SU-DHL-6 (cell line): ENCODE data around the gene AGFG2.

Experiments
- H2AFZ ChIP-seq: fragments of 200-600 bp; sonication (generic); 2 replicates; pipeline ENCODE4 v1.6.1; 2014; ENCODE audit warnings: low read depth, mild to moderate bottlenecking, moderate library complexity, mixed read lengths, antibody characterized with exemption, low read length; ENCODE audit not compliant: severe bottlenecking
- H3F3A ChIP-seq: fragments of 200-600 bp; shearing (Covaris generic); 2 replicates; pipeline ENCODE4 v1.6.0; 2016; ENCODE audit warnings: antibody characterized with exemption, mild to moderate bottlenecking; ENCODE audit not compliant: insufficient read depth
- H3K27ac ChIP-seq: fragments of 200-600 bp; sonication (generic); 2 replicates; pipeline ENCODE4 v1.5.1; 2016; ENCODE audit warnings: low read depth, mild to moderate bottlenecking, low read length, moderate library complexity, mixed read lengths
- H3K27me3 ChIP-seq: fragments of 200-600 bp; sonication (generic), shearing (Covaris generic); 2 replicates; pipeline ENCODE4 v1.6.0; 2014; ENCODE audit warnings: mild to moderate bottlenecking, low read length
- H3K36me3 ChIP-seq: fragments of 200-600 bp; sonication (generic); 2 replicates; pipeline ENCODE4 v1.6.1; 2014; ENCODE audit warnings: mild to moderate bottlenecking, low read length, mixed read lengths
- H3K4me2 ChIP-seq: fragments of 300-600, 200-600 bp; shearing (Covaris generic), sonication (generic); 2 replicates; pipeline ENCODE4 v1.6.0; 2014; ENCODE audit warnings: low read length, low read depth, mild to moderate bottlenecking; ENCODE audit not compliant: poor library complexity, severe bottlenecking
- H3K4me3 ChIP-seq: fragments of 200-600 bp; sonication (generic); 2 replicates; pipeline ENCODE4 v1.5.1; 2014; ENCODE audit warnings: antibody characterized with exemption, low read length, mild to moderate bottlenecking, mixed read lengths; ENCODE audit not compliant: insufficient read depth, poor library complexity, severe bottlenecking
- H3K79me2 ChIP-seq: fragments of 200-600 bp; sonication (generic); 2 replicates; pipeline ENCODE4 v1.6.1; 2014; ENCODE audit warnings: mild to moderate bottlenecking, low read length, moderate library complexity; ENCODE audit not compliant: insufficient read depth
- H3K9ac ChIP-seq: fragments of 200-600 bp; sonication (generic); 2 replicates; pipeline ENCODE4 v1.7.0; 2014; ENCODE audit warnings: mild to moderate bottlenecking, low read length
- H3K9me2 ChIP-seq: fragments of 200-600 bp; sonication (generic); replicated peaks from 2 replicates; pipeline ENCODE4 v1.6.1; 2014; ENCODE audit warnings: low read length; ENCODE audit not compliant: insufficient read depth
- H3K9me3 ChIP-seq: fragments of 200-600 bp; sonication (generic); 2 replicates; pipeline ENCODE4 v1.6.1; 2014; ENCODE audit warnings: low read length, mixed read lengths; ENCODE audit not compliant: insufficient read depth
- H4K20me1 ChIP-seq: fragments of 200-600 bp; sonication (generic); 2 replicates; pipeline ENCODE4 v1.6.1; 2014; ENCODE audit warnings: low read depth, mild to moderate bottlenecking, antibody characterized with exemption, low read length, moderate library complexity, mixed read lengths
- EZH2phosphoT487 ChIP-seq: fragments of 200-600 bp; sonication (generic), shearing (Covaris generic); conservative IDR thresholded peaks from 2 replicates; pipeline ENCODE4 v1.6.1; 2018; ENCODE audit warnings: mild to moderate bottlenecking, antibody characterized with exemption, low read length, moderate library complexity, mixed read lengths
- TF ChIP-seq, protein P1 (sequence below): fragments of 200-600 bp; sonication (generic); IDR thresholded peaks from one replicate; pipeline ENCODE4 v1.5.1; 2017; ENCODE audit warnings: antibody characterized with exemption, mild to moderate bottlenecking, low read length, moderate library complexity; ENCODE audit not compliant: insufficient read depth, poor library complexity, severe bottlenecking

AGFG2 gene

DNA sequence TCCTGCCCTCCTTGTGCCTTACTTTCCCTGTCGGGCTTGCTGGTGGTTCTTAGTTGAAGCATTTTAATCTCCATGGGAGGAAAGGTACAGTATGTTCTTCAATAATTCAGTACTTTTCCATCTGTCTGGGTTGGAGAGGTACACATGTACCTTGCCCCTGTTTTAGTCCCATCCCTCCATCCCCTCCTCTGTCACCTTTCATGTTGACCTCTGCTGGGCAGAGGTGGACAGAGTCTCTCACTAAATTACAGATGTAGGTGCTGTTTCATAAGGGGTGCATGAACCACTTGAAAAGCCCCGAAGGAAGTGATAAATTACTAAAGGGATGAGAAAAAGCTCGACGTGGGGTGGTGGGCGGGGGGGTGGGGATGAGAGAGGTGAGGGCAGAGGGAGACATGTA is 5.4 kb downstream of the AGFG2 start:
- Histone ChIP-seq H3K27me3 (no peaks in the 10 kb centered on the region), H4K20me1 (no peaks in the 10 kb centered on the region), H3K9me2 (no peaks in the 10 kb centered on the region), H3K4me2 (no peak overlapping the region), H3K9ac (no peak overlapping the region), H3K27ac (no peak overlapping the region), H3K36me3 (no peaks in the 10 kb centered on the region), H3K4me3 (no peak overlapping the region), H3K9me3 (no peaks in the 10 kb centered on the region), H3F3A (0 out of 2 replicates have a peak, but pooled peaks cover 3% of the 10 kb centered on the region), H3K79me2 (no peaks in the 10 kb centered on the region), H2AFZ (no peak overlapping the region)
- TF ChIP-seq, protein P1, sequence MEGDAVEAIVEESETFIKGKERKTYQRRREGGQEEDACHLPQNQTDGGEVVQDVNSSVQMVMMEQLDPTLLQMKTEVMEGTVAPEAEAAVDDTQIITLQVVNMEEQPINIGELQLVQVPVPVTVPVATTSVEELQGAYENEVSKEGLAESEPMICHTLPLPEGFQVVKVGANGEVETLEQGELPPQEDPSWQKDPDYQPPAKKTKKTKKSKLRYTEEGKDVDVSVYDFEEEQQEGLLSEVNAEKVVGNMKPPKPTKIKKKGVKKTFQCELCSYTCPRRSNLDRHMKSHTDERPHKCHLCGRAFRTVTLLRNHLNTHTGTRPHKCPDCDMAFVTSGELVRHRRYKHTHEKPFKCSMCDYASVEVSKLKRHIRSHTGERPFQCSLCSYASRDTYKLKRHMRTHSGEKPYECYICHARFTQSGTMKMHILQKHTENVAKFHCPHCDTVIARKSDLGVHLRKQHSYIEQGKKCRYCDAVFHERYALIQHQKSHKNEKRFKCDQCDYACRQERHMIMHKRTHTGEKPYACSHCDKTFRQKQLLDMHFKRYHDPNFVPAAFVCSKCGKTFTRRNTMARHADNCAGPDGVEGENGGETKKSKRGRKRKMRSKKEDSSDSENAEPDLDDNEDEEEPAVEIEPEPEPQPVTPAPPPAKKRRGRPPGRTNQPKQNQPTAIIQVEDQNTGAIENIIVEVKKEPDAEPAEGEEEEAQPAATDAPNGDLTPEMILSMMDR: no peak
- TF ChIP-seq EZH2phosphoT487: no peak

DNA sequence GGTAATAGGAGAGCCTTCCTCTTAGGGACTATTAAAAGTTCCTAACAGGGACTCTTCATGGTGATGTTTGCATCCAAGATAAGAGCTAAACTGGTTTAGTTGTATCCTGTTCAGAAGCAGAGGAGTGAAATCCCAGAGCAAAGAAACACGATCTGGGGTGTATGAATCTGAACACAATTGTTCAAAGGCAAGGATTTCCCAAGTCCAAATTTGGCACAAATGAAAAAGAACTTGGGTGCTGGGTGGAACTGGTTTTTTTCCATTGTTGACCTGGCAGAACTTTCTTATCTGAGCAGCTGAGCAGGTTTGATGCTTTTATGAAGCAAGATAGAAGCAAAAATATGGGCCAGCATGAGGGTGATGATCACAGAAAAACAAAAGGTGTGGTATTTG is 6.0 kb downstream of the AGFG2 start:
- H4K20me1 ChIP-seq: no peaks in the 10 kb centered on the region
- 0 out of 2 replicates have a peak, but pooled peaks cover 4% of the 10 kb centered on the region for H3F3A ChIP-seq
- no peak overlapping the region for H3K9ac ChIP-seq
- H3K9me2 ChIP-seq: no peaks in the 10 kb centered on the region
- no peak overlapping the region for H3K27ac ChIP-seq
- no peak overlapping the region for H3K4me3 ChIP-seq
- H3K9me3 ChIP-seq: no peaks in the 10 kb centered on the region
- no peak overlapping the region for H3K4me2 ChIP-seq
- H2AFZ ChIP-seq: no peak overlapping the region
- H3K79me2 ChIP-seq: no peaks in the 10 kb centered on the region
- no peaks in the 10 kb centered on the region for H3K27me3 ChIP-seq
- TF ChIP-seq EZH2phosphoT487: no peak
- TF ChIP-seq, protein P1: no peak
- H3K36me3 ChIP-seq: no peaks in the 10 kb centered on the region

DNA sequence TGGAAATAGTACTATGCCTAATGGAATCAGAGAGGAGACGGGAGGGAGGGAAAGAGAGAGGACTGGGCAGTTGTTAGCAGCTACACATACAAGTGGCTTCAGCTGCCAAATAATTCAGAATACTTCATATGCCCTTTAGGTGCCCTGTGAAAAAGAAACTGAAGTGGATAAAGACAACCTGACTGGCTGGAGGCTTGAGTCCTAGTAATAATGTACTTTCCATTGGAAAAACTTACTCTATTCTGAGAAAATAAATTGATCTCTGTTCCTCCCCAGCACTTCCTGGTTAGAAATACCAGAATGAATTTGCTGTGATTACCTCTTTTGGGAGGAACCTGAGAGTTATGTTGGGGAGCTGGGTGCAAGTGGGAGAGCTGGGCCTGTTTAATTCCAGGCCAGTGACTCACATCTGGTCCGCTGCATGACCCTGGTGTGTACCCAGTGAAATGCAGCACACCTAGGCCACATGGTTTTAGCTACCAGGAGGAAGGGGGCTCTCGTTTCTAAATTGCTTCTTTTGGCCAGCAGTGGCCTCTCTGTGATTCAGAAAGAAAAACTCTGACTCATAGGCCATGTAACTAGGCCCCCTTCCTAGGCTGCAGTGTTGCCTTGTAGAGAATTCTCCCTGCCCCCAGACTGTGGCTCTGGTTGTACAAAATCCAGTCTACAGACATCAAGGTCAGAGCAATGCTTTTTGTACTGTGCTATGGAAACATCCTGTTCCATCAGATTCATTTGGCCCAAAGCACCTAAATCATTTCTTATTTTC is 6.5 kb downstream of the AGFG2 start:
- no peaks in the 10 kb centered on the region for H3K9me3 ChIP-seq
- no peak overlapping the region for H3K27ac ChIP-seq
- no peaks in the 10 kb centered on the region for H3K9me2 ChIP-seq
- H3K79me2 ChIP-seq: no peaks in the 10 kb centered on the region
- no peak overlapping the region for H3K4me3 ChIP-seq
- no peak overlapping the region for H3K4me2 ChIP-seq
- no peaks in the 10 kb centered on the region for H3K36me3 ChIP-seq
- H3F3A ChIP-seq: 0 out of 2 replicates have a peak, but pooled peaks cover 4% of the 10 kb centered on the region
- H4K20me1 ChIP-seq: no peaks in the 10 kb centered on the region
- no peak for TF ChIP-seq EZH2phosphoT487
- TF ChIP-seq, protein P1: no peak
- H3K9ac ChIP-seq: 0 out of 2 replicates have a peak overlapping the region, but pooled peaks have one; percentile 1
- H2AFZ ChIP-seq: no peak overlapping the region
- H3K27me3 ChIP-seq: no peaks in the 10 kb centered on the region
